HK-2 (cell line): ENCODE results near the gene CWC27.

Experiments
- DNase-seq: peaks from one replicate; pipeline ENCODE4 v3.0.0-alpha.2; 2018; ENCODE audit not compliant: unreplicated experiment

The CWC27 gene, protein sequence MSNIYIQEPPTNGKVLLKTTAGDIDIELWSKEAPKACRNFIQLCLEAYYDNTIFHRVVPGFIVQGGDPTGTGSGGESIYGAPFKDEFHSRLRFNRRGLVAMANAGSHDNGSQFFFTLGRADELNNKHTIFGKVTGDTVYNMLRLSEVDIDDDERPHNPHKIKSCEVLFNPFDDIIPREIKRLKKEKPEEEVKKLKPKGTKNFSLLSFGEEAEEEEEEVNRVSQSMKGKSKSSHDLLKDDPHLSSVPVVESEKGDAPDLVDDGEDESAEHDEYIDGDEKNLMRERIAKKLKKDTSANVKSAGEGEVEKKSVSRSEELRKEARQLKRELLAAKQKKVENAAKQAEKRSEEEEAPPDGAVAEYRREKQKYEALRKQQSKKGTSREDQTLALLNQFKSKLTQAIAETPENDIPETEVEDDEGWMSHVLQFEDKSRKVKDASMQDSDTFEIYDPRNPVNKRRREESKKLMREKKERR

GRCh38 chr5:64768358-64769312, at the start of gene CWC27, which contains the start of gene SREK1IP1:
Gene CWC27, plus strand, starts transcription at chr5:64768930. Its CDS starts 217 bp downstream, at chr5:64769147.
Gene SREK1IP1, minus strand, starts transcription at chr5:64768691. Its CDS starts 174 bp downstream, at chr5:64768517.
- peak; percentile 73 for DNase-seq

DNA sequence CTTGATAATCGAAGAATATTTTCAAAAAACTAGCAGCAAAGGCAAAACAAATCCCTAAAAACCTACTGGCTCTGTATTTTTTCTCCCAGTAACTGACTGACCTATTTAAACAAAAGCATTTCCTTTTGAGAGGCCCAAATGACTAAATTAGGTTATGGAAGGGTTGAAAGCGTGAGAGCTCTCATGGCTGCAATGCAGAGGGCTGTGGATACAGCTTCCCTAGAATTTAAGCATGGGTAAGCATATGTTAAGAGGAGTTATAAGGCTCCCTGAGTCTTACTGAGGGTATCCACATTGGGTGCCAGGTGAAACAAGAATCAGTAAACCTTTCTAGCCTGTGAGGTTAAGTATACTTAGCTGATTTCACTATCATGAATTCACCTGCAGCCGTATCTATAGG, 46.1 kb upstream of the CWC27 start:
- DNase-seq, result no peak

- no peak for DNase-seq
These were observed 41.6 kb upstream of the CWC27 start for GRCh38 chr5:64727150-64727549.

DNA sequence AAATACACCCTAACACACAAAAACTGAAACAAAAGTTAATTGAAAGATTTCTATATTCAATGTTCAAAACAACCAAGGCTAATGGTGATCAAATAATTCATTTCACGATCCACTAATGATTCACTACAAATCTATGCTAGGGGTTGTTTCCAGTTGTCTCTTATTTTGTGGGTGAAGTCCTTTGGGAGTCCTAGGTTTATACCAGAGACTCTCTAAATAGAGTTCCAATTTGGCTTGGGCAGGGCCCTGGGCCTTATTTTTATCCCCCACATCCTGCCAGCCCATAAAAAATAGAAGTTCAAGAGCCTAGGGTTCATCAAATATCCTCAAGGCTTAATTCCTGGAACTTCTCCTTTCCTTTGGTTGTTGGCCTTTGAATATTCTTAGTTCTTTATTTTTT, 26.3 kb upstream of the CWC27 start:
- no peak for DNase-seq

- DNase-seq, result no peak
These were observed 25.9 kb upstream of the CWC27 start for GRCh38 chr5:64742821-64743220.

GRCh38 chr5:64744914-64745313, 23.8 kb upstream of the CWC27 start:
- no peak for DNase-seq

DNA sequence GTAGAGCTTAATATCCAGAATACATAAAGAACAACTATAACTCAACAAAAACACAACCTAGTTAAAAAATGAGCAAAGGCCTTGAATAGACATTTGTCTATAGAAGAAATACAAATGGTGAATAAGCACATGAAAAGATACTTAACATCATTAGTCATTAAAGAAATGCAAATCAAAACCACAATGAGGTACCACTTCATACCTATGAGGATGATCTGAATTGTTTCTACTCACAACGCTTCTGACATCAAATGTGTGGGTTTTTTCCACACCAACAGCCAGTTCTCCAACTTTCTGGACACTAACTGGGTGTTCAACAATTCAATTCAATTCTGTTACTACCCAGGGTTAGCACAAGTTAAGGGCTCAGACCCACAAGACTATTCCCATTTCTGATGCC, 22.3 kb upstream of the CWC27 start:
- no peak for DNase-seq

DNA sequence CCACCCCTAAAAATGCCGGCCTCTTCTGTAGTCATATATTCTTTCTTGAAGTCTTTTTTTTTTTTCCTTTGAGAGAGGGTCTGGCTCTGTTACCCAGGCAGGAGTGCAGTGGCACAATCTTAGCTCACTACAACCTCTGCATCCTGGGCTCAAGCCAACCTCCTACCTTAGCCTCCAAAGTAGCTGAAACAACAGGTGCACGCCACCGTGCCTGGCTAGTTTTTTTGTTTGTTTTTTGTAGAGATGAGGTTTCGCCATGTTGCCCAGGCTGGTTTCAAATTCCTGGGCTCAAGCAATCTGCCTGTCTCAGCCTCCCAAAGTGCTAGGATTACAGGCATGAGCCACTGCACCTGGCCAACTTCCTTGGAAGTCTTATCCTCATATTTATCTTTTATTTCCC, 19.3 kb upstream of the CWC27 start:
- no peak for DNase-seq

DNA sequence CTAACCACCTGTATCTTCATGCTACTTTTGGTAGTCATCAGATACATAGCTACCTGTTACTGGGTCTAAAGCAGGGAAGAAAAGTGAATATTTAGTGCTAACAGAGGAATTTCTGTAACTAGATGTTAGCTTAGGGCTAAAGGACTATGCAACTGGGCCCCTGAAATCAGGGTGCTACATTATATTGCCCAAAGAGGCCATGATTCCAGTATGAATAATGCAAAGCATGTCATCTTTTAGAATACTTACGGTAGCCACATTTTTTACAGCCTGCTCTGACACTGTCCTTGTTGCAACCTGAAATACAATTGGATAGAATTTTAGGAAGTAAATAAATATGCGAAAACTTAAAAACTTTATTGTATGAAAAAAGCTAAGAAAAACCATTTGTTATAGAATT, 14.7 kb upstream of the CWC27 start:
- DNase-seq, result no peak

- no peak for DNase-seq
These were observed 9.8 kb upstream of the CWC27 start for GRCh38 chr5:64758901-64759300.

- no peak for DNase-seq
These were observed 8.6 kb upstream of the CWC27 start for GRCh38 chr5:64759960-64760660.

- DNase-seq, result no peak
These were observed 4.7 kb upstream of the CWC27 start for GRCh38 chr5:64763948-64764503.

GRCh38 chr5:64765804-64766504, 2.8 kb upstream of the CWC27 start:
- no peak for DNase-seq

GRCh38 chr5:64766941-64767340, 1.8 kb upstream of the CWC27 start:
- DNase-seq, result no peak

DNA sequence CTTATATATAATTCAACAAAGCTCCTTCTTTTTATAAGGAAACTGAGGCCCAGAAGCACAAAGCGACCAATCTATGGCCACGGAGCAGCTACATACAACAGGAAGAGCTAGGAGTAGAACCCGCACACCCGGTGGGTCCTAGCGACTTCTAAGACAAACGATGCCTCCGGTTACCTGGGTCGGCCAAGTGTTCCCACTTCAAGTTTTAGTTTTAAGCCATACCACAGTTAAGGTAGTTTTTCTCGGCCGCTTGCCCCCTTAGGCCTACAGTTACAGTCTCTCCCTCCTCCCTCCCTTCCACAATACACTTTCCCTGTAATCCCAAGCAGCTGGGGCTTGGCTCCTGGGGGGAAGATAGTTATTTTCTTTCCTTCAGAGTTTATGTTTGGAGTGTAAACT, 772 bp upstream of the CWC27 start:
- DNase-seq, result no peak

DNA sequence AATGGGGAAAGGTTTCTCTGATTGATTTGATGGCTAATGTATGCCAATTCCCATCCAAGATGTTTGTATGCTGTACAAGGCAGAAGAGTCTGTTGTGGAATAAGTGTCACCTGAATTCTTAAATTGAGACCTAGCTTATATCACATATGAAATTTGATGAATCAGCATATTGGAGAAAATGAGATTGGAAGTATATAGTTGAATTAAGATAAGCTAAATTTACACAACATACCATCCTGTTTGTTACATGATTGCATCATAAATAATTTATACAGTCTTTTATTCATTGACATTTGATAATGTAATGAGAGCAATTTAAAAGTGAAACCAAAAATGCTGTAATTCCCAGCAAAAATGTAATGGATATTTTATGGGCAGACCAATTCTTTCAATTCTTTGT, 1.1 kb downstream of the CWC27 start:
- DNase-seq, result no peak

GRCh38 chr5:64771736-64772135, 3.0 kb downstream of the CWC27 start:
- DNase-seq, result no peak

DNA sequence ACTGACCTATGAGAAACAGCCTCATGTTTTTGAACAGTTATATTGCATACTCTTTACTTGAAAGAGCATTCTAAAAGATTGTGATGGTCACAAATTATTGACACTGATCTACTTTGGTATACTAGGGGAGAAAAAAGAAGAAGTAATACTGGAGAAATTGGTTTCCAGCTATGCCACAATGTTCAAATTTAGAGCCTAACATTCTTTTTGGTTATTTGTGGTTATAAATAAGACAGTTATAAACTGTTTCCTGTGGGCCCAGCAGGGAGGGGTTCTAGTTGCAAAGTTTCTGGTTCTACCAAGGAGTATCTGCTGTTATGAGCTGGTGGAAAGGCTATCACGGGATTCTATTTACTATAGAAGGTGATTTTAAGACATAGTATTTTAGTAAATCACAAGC, 4.8 kb downstream of the CWC27 start:
- DNase-seq, result no peak

- no peak for DNase-seq
These were observed 6.6 kb downstream of the CWC27 start for GRCh38 chr5:64775291-64775690.

GRCh38 chr5:64784451-64785025, 15.8 kb downstream of the CWC27 start:
- DNase-seq, result peak; percentile 29

DNA sequence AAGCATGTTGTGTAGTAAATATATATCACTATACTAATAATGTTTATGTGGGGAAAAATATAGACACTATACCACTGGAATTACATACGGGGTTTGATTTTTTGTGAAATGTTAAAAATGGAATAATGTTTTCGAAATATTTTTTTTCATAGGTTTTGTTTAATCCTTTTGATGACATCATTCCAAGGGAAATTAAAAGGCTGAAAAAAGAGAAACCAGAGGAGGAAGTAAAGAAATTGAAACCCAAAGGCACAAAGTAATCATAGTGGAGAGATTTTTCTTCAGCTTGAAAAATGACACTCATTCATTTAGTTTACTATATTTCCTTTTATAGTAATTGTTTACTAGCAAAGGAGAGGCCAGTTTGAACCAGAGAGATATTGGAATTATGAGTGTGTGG, 17.6 kb downstream of the CWC27 start:
- DNase-seq, result no peak
